Neuron (in vitro differentiated cells): ENCODE measurements around the gene MYO1F.
"Not testable (repeated sequence)": the region's sequence is repeated elsewhere in the genome, so short reads cannot be mapped to it uniquely, and the experiment has no call there.

ENCODE experiments used
- H2AFZ ChIP-seq: one replicate; pipeline ENCODE4 v1.6.1; 2013; ENCODE audit warnings: low read depth, mild to moderate bottlenecking, inconsistent platforms, low read length, moderate library complexity
- H3K27me3 ChIP-seq: one replicate; pipeline ENCODE4 v1.6.1; 2013; ENCODE audit warnings: low read length; ENCODE audit not compliant: insufficient read depth
- H3K36me3 ChIP-seq: one replicate; pipeline ENCODE4 v1.6.1; 2013; ENCODE audit warnings: low read length; ENCODE audit not compliant: insufficient read depth
- H3K4me1 ChIP-seq: one replicate; pipeline ENCODE4 v1.6.1; 2013; ENCODE audit warnings: low read length; ENCODE audit not compliant: insufficient read depth
- H3K4me3 ChIP-seq: 2 replicates; pipeline ENCODE4 v1.5.1; 2013; ENCODE audit warnings: mild to moderate bottlenecking, low read length, moderate library complexity
- H3K9me3 ChIP-seq: one replicate; pipeline ENCODE4 v1.6.1; 2013; ENCODE audit warnings: low read length

Gene MYO1F

DNA sequence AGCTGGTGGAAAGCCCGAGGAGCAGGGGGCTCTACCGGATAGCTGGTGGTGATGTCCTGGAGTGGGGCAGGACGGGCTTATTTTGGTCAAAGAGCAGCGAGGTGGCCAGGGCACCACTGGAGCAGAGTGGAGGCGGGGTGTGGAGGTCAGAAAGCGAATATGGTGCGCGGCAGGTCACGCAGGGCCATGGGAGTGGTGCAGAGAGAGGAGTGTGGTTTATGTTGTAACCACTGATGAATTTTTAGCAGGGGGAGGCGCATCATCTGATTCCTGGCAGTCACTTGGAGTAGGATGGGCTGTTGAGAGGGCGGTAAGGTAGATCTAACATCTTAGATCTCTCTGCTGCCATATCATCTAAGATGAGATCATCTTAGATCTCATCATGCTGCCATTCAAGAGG is 61.9 kb downstream of the MYO1F start:
- no peaks in the 10 kb centered on the region for H3K9me3 ChIP-seq
- peaks cover 16% of the 10 kb centered on the region for H3K36me3 ChIP-seq
- no peak overlapping the region for H3K4me3 ChIP-seq
- no peak overlapping the region for H2AFZ ChIP-seq
- peaks cover 9% of the 10 kb centered on the region for H3K4me1 ChIP-seq
- H3K27me3 ChIP-seq: no peaks in the 10 kb centered on the region

DNA sequence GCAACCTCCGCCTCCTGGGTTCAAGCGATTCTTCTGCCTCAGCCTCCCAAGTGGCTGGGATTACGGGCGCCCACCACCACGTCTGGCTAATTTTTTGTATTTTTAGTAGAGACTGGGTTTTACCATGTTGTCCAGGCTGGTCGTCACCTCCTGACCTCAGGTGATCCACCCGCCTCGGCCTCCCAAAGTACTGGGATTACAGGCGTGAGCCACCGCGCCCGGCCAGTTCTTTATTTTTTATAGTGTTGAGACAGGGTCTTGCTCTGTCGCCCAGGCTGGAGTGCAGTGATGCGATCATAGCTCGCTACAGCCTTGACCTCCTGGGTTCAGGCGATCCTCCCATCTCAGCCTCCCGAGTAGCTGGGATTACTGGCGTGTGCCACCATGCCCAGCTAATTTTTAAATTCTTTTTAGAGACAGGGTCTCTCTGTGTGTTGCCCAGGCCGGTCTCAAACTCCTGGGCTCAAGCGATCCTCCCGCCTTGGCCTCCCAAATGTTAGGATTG is 62.7 kb downstream of the MYO1F start:
- H3K27me3 ChIP-seq, H3K9me3 ChIP-seq, H3K4me1 ChIP-seq: not testable (repeated sequence)
- Histone ChIP-seq H3K4me3 (peak overlapping the region; percentile 67), H2AFZ (peak overlapping the region; percentile 3), H3K36me3 (peaks cover 17% of the 10 kb centered on the region)

GRCh38 chr19:8513687-8514504 is 63.3 kb downstream of the MYO1F start, which contains the start of gene ZNF414:
Gene ZNF414 (minus strand): TSS chr19:8514167. CDS start chr19:8514046, 121 bp downstream.
- peak within 1 kb of the TSS; percentile 3 for H2AFZ ChIP-seq

DNA sequence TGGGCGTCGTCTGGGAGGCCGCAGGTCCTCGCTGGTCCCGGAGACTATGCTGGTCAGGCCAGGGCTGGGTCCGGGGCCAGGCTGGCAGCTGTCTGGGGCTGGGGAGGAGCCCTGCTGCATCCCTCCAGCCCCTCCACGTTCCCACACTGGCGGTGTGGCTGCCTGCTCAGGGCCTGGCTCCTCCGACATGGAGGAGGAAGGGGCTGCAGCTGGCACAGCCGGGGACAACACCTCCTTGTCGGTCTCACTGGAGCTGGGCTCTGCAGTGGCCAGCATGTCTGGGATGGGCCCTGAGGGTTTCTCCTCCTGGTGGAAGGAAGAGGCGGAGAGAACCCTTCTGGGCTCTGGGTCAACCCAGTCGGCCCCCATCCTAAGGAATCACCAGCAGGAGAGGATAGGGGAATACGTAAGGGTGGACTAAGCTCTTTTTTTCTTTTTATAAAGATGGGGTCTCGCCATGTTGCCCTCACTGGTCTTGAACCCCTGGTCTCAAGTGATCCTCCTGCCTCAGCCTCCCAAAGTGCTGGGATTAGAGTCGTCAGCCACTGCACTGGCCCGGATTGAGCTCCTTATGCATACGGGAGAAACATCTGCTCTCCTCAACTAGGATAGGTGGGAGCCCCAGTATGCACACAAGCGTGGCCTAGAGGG is 64.1 kb downstream of the MYO1F start:
- Histone ChIP-seq H3K4me1 (peaks cover 9% of the 10 kb centered on the region), H3K9me3 (no peaks in the 10 kb centered on the region), H3K4me3 (peak overlapping the region; percentile 67), H3K27me3 (no peaks in the 10 kb centered on the region), H3K36me3 (peaks cover 17% of the 10 kb centered on the region), H2AFZ (no peak overlapping the region)

More at GRCh38 chr19:8513687-8514504, 63.3 kb downstream of the MYO1F start, which contains the start of gene ZNF414:
- Histone ChIP-seq H3K36me3 (peaks cover 17% of the 10 kb centered on the region), H3K4me3 (peak within 1 kb of the TSS; percentile 67), H3K27me3 (no peaks in the 10 kb centered on the region), H3K9me3 (no peaks in the 10 kb centered on the region), H3K4me1 (peaks cover 9% of the 10 kb centered on the region)

DNA sequence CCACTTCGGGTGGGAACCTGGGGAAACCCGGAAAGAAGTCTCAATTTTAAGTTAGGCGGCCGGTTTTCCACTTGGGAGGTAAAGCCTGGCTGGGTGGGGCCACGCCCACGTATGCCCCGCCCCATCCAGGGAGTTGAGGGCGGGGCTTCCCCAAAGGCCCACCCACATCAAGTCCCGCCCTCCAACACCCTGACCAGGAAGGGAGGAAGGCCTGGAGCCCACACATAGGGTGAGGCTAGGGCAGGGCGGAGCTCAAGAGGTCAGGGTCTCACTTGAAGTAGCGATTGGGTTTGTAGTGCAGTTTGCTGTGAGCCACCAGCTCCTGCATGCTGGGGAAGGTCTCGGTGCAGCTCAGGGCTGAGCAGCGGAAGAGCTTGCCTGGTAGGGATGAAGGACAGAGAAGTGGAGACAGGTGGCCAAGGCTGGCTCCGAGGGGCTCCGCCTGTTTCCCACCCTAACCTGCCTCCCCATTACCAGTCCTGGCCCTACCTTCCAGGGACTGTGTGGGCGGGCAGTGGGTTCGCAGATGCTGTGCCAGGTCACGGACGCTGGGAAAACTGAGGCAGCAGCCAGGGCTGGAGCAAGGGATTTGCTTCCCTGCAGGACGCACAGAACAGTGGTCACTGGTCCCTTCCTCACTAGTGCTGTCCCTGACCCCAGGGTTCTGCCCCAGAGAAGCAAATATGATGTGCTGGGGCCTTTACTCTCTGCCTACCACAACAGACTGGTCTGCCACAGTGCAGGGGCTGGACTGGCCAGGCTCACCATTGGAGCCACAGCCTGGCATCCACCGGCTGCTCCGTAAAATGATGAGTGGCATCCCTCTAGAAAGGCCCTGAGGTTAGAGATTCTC is 64.9 kb downstream of the MYO1F start:
- H3K27me3 ChIP-seq: no peaks in the 10 kb centered on the region
- no peak overlapping the region for H2AFZ ChIP-seq
- peaks cover 17% of the 10 kb centered on the region for H3K36me3 ChIP-seq
- no peaks in the 10 kb centered on the region for H3K9me3 ChIP-seq
- no peak overlapping the region for H3K4me3 ChIP-seq
- peaks cover 9% of the 10 kb centered on the region for H3K4me1 ChIP-seq

- Histone ChIP-seq H3K36me3 (peaks cover 17% of the 10 kb centered on the region), H3K27me3 (no peaks in the 10 kb centered on the region), H3K9me3 (no peaks in the 10 kb centered on the region), H3K4me1 (peaks cover 9% of the 10 kb centered on the region), H2AFZ (no peak overlapping the region), H3K4me3 (no peak overlapping the region)
These were observed 65.6 kb downstream of the MYO1F start for GRCh38 chr19:8511573-8512101.

DNA sequence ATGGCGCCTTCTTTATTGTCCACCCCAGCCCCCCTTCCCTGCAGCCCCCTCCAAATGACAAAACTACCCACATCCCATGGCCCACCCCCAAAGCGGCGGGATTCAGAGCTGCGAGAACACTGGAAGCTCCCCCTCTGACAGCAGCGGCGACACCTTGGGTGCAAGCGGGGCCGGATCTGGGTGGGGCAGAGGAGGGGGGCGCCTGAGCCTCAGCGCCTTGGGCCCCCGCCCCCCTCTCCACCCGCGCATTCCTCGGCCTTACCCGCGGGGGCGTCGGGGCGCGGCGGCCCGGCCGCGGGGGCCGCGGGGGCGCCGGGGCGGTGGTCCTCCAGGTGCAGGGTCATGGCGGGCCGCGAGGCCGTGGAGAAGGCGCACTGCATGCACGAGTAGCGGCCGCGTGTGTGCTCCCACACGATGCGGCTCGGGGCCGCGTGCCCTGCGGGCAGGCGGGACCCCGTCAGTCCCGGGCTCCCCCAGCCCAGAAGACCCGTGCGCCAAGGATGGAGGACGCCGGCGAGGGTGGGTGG is 66.6 kb downstream of the MYO1F start:
- Histone ChIP-seq H2AFZ (no peak overlapping the region), H3K36me3 (peaks cover 17% of the 10 kb centered on the region), H3K27me3 (no peaks in the 10 kb centered on the region), H3K4me3 (no peak overlapping the region), H3K4me1 (peaks cover 14% of the 10 kb centered on the region), H3K9me3 (no peaks in the 10 kb centered on the region)

DNA sequence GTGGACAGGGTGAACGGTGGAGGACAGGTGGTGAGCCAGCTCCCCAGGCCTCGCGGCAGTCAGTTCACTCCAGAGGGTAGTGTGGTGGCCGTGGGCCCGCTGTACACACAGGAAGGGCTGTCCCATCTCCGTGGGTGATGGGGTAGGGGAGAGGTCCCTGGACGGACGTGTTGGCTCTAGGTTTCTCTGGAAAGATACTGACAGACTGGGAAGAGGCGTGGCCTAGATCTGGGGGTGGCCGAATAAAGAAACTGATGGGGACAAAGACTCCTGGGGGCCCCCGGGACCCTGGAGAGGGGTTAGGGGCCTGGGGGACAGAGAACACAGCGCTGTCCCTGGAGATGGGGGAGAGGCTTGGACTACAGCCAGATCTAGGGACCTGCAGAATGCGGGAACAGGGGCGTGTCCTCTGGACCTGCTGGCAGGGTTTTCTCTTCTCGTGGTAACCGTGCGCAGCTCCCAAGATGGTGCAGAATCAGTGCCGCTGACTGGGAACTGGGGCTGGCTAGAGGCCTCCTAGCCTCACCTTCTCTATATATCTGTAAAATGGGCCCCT is 70.8 kb downstream of the MYO1F start:
- H3K4me1 ChIP-seq: peaks cover 7% of the 10 kb centered on the region
- H3K9me3 ChIP-seq: no peaks in the 10 kb centered on the region
- no peak overlapping the region for H3K4me3 ChIP-seq
- peak overlapping the region; percentile 79 for H2AFZ ChIP-seq
- no peaks in the 10 kb centered on the region for H3K27me3 ChIP-seq
- H3K36me3 ChIP-seq: peaks cover 9% of the 10 kb centered on the region

DNA sequence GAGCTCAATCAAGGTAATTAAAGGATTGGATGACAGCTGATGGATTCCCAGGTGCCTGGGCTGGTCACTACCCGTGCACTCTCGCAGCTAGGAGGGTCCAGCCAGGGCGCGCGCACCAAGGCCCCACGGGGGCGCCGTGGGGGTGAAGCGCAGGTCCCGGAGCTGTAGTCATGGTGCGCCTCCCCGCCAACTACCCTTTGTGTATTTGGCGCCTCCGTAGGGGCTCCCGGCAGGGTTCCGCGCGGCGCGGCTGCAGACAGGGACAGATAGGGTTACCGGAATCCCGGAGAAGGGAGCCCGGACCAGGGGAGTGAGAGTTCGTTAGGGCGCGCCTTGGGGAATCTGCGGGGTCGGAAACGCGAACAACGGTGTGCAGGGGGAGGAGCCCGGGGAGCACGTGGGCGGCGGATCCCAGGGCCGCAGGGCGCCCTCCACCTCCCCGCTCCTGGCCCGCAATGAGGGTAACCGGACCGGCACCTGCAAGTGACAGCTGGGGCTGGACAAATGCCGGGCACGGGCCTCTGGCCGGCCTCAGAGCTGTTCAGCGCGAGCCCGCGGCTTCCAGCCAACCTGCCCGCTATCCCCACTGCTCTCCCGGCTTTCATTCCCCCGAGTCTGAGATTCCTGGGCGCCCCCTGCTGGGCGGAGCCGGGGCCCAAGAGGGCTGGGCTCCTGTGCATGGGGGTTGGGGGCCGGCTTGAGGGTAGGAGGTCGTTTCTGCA is 71.4 kb downstream of the MYO1F start:
- H2AFZ ChIP-seq: peak overlapping the region; percentile 79
- no peaks in the 10 kb centered on the region for H3K9me3 ChIP-seq
- H3K36me3 ChIP-seq: peaks cover 4% of the 10 kb centered on the region
- H3K4me1 ChIP-seq: peaks cover 7% of the 10 kb centered on the region
- peak overlapping the region; percentile 45 for H3K4me3 ChIP-seq
- no peaks in the 10 kb centered on the region for H3K27me3 ChIP-seq

DNA sequence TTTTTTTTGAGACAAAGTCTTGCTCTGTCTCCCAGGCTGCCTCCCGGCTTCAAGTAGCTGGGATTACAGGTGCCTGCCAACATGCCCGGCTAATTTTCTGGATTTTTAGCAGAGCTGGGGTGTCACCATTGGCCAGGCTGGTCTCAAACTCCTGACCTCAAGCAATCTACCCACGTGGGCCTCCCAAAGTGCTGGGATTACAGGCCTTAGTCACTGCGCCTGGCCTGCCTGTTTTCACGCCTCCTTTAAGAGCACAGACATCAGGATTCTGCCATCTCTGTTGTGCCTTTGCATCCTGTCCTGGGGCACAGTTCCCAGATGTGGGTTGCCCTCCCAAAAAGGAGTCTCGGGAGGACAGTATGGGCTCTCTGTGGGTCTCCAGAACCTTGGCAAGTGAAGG is 72.3 kb downstream of the MYO1F start:
- Histone ChIP-seq H3K9me3 (no peaks in the 10 kb centered on the region), H3K36me3 (no peaks in the 10 kb centered on the region), H3K27me3 (no peaks in the 10 kb centered on the region), H2AFZ (no peak overlapping the region), H3K4me3 (no peak overlapping the region), H3K4me1 (peaks cover 7% of the 10 kb centered on the region)

DNA sequence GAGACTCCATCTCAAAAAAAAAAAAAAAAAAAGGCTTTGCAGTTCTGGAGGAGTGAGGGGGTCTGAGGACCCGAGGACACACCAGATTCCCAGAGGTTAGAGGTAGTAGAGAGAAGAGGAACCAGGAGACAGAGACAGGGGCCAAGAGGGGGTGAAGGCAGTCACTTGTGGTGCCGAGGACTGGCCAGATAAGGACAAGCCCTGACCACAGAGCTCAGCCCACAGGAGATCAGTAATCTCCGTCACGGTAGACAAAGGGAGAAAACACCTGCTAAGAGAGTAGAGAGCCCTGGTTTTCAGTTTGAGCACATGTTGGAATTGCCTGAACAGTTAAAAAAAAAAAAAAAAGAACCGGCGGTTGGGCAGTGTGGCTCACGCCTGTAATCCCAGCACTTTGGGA is 73.1 kb downstream of the MYO1F start:
- Histone ChIP-seq H3K4me3 (no peak overlapping the region), H3K4me1 (peaks cover 7% of the 10 kb centered on the region), H2AFZ (no peak overlapping the region), H3K9me3 (no peaks in the 10 kb centered on the region), H3K36me3 (no peaks in the 10 kb centered on the region), H3K27me3 (no peaks in the 10 kb centered on the region)

DNA sequence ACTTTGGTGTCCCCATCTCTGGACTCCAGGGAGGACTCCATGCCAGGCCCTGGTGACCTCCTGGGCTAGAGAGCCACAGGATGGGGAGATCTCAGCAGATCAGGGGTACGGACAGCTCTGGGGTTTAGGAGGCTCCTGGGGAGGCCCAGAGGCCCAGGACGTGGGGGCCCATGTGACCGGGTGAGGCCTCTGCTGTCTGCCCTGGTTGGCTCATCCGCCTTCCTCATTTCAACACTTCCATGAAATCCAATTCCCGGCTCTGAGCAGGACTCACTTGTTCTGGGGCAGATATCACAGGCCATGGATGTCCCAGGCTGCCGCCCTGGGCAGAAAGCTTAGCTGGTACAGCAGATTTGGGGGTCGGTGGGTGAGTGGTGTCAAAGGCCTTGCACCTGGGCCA is 73.7 kb downstream of the MYO1F start:
- H3K4me1 ChIP-seq: peaks cover 7% of the 10 kb centered on the region
- no peak overlapping the region for H3K4me3 ChIP-seq
- H3K27me3 ChIP-seq: no peaks in the 10 kb centered on the region
- H2AFZ ChIP-seq: no peak overlapping the region
- H3K9me3 ChIP-seq: no peaks in the 10 kb centered on the region
- H3K36me3 ChIP-seq: no peaks in the 10 kb centered on the region
